Transverse colon (tissue), 4 donors: ENCODE data around the gene DHRS3. TPM values are rescaled to one million over a fixed set of nuclear protein-coding genes. Genes with fewer than 3 reads are reported as not detected.

Source experiments
- DNase-seq: peaks from one replicate; pipeline ENCODE4 v3.0.0-alpha.2; 2019
- H3K27ac ChIP-seq, 4 donors: fragments of 200-600 bp; sonication (generic); 2 replicates each; pipeline ENCODE4 v1.5.1; 2016 to 2018; ENCODE audit warnings: inconsistent platforms in 4 of 4
- H3K27me3 ChIP-seq: fragments of 200-600 bp; sonication (generic); 2 replicates; pipeline ENCODE4 v1.5.1; 2017; ENCODE audit warnings: inconsistent platforms
- H3K36me3 ChIP-seq, 4 donors: fragments of 200-600 bp; sonication (generic); 2 replicates each; pipeline ENCODE4 v1.5.1; 2017 to 2019; ENCODE audit warnings: inconsistent platforms in 4 of 4
- H3K4me1 ChIP-seq, 4 donors: fragments of 200-600 bp; sonication (generic); 2 replicates each; pipeline ENCODE4 v1.5.1; 2017 to 2020; ENCODE audit warnings: inconsistent platforms in 4 of 4
- H3K4me3 ChIP-seq, 4 donors: fragments of 200-600 bp; sonication (generic); 1 replicate in 1 of 4; 2 replicates in 3 of 4; pipeline versions ENCODE4 v1.5.1 to v1.6.1; 2017 to 2019; ENCODE audit warnings: inconsistent platforms in 4 of 4
- H3K9me3 ChIP-seq, 2 donors: fragments of 200-600 bp; sonication (generic); 2 replicates each; pipeline ENCODE4 v1.5.1; 2017 to 2019; ENCODE audit warnings: inconsistent platforms in 2 of 2
- CTCF ChIP-seq, 5 experiments: fragments of 200-600 bp in 3 of 5; fragments of 450-650 bp in 2 of 5; sonication (generic) in 3 of 5; IDR thresholded peaks; 1 replicate in 2 of 5; 2 replicates in 3 of 5; pipeline ENCODE4 v1.5.1; 2016 to 2017; ENCODE audit warnings: antibody characterized with exemption in 5 of 5, inconsistent platforms in 3 of 5, mild to moderate bottlenecking in 2 of 5, moderate library complexity in 1 of 5
- EP300 ChIP-seq: sonication (generic); formaldehyde crosslinking; IDR thresholded peaks from one replicate; pipeline ENCODE4 v1.6.1; 2017; ENCODE audit warnings: antibody characterized with exemption, low read depth
- POLR2A ChIP-seq: fragments of 450-650 bp; IDR thresholded peaks from one replicate; pipeline ENCODE4 v1.6.1; 2016; ENCODE audit warnings: antibody characterized with exemption, mild to moderate bottlenecking, moderate library complexity
- POLR2AphosphoS5 ChIP-seq, 3 donors: sonication (generic); formaldehyde crosslinking; IDR thresholded peaks; one replicate each; pipeline ENCODE4 v1.6.1; 2016; ENCODE audit warnings: antibody characterized with exemption in 3 of 3
- WGBS, 2 donors: methylation state at CpG; one replicate each; pipeline ENCODE4 v1.1.5; 2018; ENCODE audit warnings: low coverage in 1 of 2; 5-methylcytosine and 5-hydroxymethylcytosine counted together
- in situ Hi-C, 4 donors: fragments of 200-750 bp; cut with MboI; loops; one replicate each; pipeline versions ENCODE4 v1.15.0 to v1.15.1; 2017; ENCODE audit warnings: low sequenced_read_pairs in 3 of 4, low pct_ligation_motif_present in 1 of 4, low pct_unique_long_range_greater_than_20kb in 1 of 4
- intact Hi-C: fragments of 100-400 bp; cut with DNase I; formaldehyde crosslinking; loops from one replicate; pipeline ENCODE4 v1.15.1; 2023; ENCODE audit warnings: low total_unique reads
- total RNA-seq, 4 donors: library from RNA; depleted of rRNA; stranded (reverse); fragments of >200 nt; gene quantifications; one replicate each; pipeline ENCODE4 v1.1.0, GENCODE V29; 2016

DHRS3 gene
- total RNA-seq, 4 donors from 2014 or later: 55.3 to 122 (median 103) TPM

GRCh38 chr1:12615865-12616708 lies 1.9 kb downstream of the DHRS3 start:
- Histone ChIP-seq H3K4me1 (peaks cover 14 to 54% (median 48%) of the 10 kb centered on the region in 4 donors), H3K27me3 (no peaks in the 10 kb centered on the region), H3K4me3 (peak overlapping the region; percentile 32 to 85 (median 62)), H3K27ac (peak overlapping the region; percentile 92 to 96 (median 94)), H3K9me3 (no peaks in the 10 kb centered on the region), H3K36me3 (no peaks in the 10 kb centered on the region)
- in situ Hi-C loops: loop anchor here in 1 of 4 donors (25.0 kb wide), 1 partner anchor 204 kb away; no protein-coding TSS in a partner anchor
- TF ChIP-seq EP300: no peak
- TF ChIP-seq CTCF (IDR thresholded peaks at IDR 0.05): no peak
- peak; percentile 77 for TF ChIP-seq POLR2A
- peak; percentile 5 to 69 (median 66) for TF ChIP-seq POLR2AphosphoS5 (IDR thresholded peaks at IDR 0.05)
- WGBS, 2 donors: 13 to 20% methylated on average over 2 to 17 of the region's 17 CpGs
- intact Hi-C loops: loop anchor here (2.0 to 10.0 kb wide), 2 partner anchors 21 to 141 kb away; no protein-coding TSS in a partner anchor
- DNase-seq: peak; percentile 63

DNA sequence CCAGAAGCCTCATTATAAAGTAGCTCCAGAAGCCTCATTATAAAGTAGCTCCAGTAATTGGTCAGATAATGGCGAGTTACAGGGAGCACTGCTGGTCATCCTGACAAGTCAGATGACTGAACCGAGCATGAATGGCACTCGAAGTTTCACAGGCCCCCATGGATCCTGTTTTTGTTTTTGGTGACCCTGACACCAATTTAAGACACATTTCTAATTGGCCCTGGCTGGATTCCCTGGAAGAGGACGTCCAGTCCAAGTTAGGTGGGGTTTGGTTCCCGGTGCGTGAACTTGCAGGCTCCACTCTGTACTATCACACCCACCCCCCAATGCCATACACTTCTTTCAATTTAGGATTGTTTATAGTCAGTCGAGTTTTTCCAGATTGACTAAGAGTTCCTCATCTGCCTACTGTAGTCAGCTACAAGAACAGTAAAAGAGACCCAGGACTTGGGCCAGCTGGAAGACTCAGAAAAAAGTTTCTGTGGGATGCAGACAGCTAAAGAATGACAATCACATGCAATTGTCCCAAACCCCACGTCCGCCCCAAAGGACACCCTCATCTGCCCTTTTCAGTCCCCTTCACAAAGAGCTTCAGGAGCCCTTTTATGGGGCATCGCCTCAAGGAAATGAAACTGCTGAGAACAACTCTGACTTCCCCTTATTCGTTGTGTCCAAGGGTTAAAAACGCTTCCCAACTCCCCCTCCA lies 2.7 kb downstream of the DHRS3 start:
- TF ChIP-seq CTCF (IDR thresholded peaks at IDR 0.05) (no peak), POLR2AphosphoS5 (IDR thresholded peaks at IDR 0.05) (no peak), POLR2A (no peak), EP300 (no peak)
- peak overlapping the region; percentile 32 to 85 (median 62) for H3K4me3 ChIP-seq
- H3K9me3 ChIP-seq: no peaks in the 10 kb centered on the region
- WGBS, 2 donors: 19 to 28% methylated on average over 9 to 12 of the region's 12 CpGs
- no peaks in the 10 kb centered on the region for H3K27me3 ChIP-seq
- no peak for DNase-seq
- intact Hi-C loops: loop anchor here (10.0 kb wide), 1 partner anchor 141 kb away; no protein-coding TSS in a partner anchor
- H3K36me3 ChIP-seq: peaks cover 0 to 4% (median 0%) of the 10 kb centered on the region in 4 donors
- peaks cover 13 to 46% (median 41%) of the 10 kb centered on the region in 4 donors for H3K4me1 ChIP-seq
- in situ Hi-C loops: loop anchor here in 1 of 4 donors (25.0 kb wide), 1 partner anchor 203 kb away; no protein-coding TSS in a partner anchor
- peak overlapping the region; percentile 92 to 96 (median 94) for H3K27ac ChIP-seq

GRCh38 chr1:12614402-12615158 lies 3.4 kb downstream of the DHRS3 start:
- Histone ChIP-seq H3K27me3 (no peaks in the 10 kb centered on the region), H3K27ac (peak overlapping the region; percentile 92 to 96 (median 94)), H3K9me3 (no peaks in the 10 kb centered on the region), H3K4me3 (peak overlapping the region in 3 of 4 donors; percentile 54 to 85 (median 70)), H3K4me1 (peaks cover 8 to 40% (median 35%) of the 10 kb centered on the region in 4 donors), H3K36me3 (peaks cover 0 to 4% (median 0%) of the 10 kb centered on the region in 4 donors)
- no peak for DNase-seq
- WGBS, 2 donors: 67 to 68% methylated on average over 5 to 7 of the region's 7 CpGs
- intact Hi-C loops (loop anchor here (10.0 kb wide), 1 partner anchor 140 kb away; no protein-coding TSS in a partner anchor), in situ Hi-C loops (loop anchor here in 1 of 4 donors (25.0 kb wide), 1 partner anchor 202 kb away; no protein-coding TSS in a partner anchor)
- no peak for TF ChIP-seq CTCF (IDR thresholded peaks at IDR 0.05)
- no peak for TF ChIP-seq POLR2AphosphoS5 (IDR thresholded peaks at IDR 0.05)
- TF ChIP-seq POLR2A: no peak
- no peak for TF ChIP-seq EP300
